Measurements from ENCODE around the gene JADE2. TPM values are rescaled to one million over a fixed set of nuclear protein-coding genes. Genes with fewer than 3 reads are reported as not detected.
A peak's percentile ranks its signal among the peaks of the same experiment; 100 is the strongest.

JADE2 gene
- polyA plus RNA-seq, 3 donors: 2.1 to 10.2 (median 3.1) TPM

- Histone ChIP-seq H3K36me3 (replicated peaks in 1 of 2; ENCODE audit: control insufficient read depth in 1 of 2, insufficient read depth in 2 of 2, low read length in 2 of 2) (peaks cover 14 to 19% of the 10 kb centered on the region in 2 donors), H3K79me2 (ENCODE audit: insufficient read depth, low read length) (no peaks in the 10 kb centered on the region), H3K4me3 (replicated peaks in 1 of 3; ENCODE audit: low read depth in 2 of 3, low read length in 3 of 3) (no peak overlapping the region), H4K20me1 (ENCODE audit: insufficient read depth, low read length) (no peaks in the 10 kb centered on the region), H3K9ac (ENCODE audit: insufficient read depth, low read length, poor library complexity, severe bottlenecking) (no peak overlapping the region), H3K27ac (ENCODE audit: low read depth in 1 of 2, low read length in 2 of 2) (no peak overlapping the region), H3K9me3 (replicated peaks in 1 of 2; ENCODE audit: control insufficient read depth in 1 of 2, insufficient read depth in 1 of 2, low read length in 2 of 2) (no peaks in the 10 kb centered on the region), H3K4me1 (ENCODE audit: control insufficient read depth in 1 of 2, insufficient read depth in 2 of 2, low read length in 2 of 2) (peaks cover 4 to 5% of the 10 kb centered on the region in 2 donors), H3K4me2 (replicated peaks; ENCODE audit: extremely low read depth, low read length, poor library complexity, severe bottlenecking) (no peak overlapping the region), H3K27me3 (ENCODE audit: control insufficient read depth in 2 of 2, insufficient read depth in 2 of 2, low read length in 2 of 2) (no peaks in the 10 kb centered on the region), H2AFZ (ENCODE audit: insufficient read depth, low read depth, low read length, poor library complexity, severe bottlenecking) (no peak overlapping the region)
- peaks cover 6% of the 10 kb centered on the region for H3K4me1 Mint-ChIP-seq
- peaks cover 18 to 20% of the 10 kb centered on the region in 2 donors for H3K36me3 Mint-ChIP-seq
- 98% methylated on average over 7 of the region's 10 CpGs for WGBS (ENCODE audit: insufficient coverage)
- DNase-seq: no peak
- H3K9me3 Mint-ChIP-seq: peaks cover 0 to 2% (median 0%) of the 10 kb centered on the region in 7 donors
- H3K27ac Mint-ChIP-seq: no peak overlapping the region
- intact Hi-C loops (cut with micrococcal nuclease): loop anchor here in 1 of 2 donors (10.0 kb wide), 1 partner anchor 398 kb away; no protein-coding TSS in a partner anchor
- no peak for TF ChIP-seq CTCF (IDR thresholded peaks at IDR 0.05)
- peaks cover 0 to 3% (median 1%) of the 10 kb centered on the region in 3 donors for H3K27me3 Mint-ChIP-seq (ENCODE audit: low read depth in 3 of 3)
- no peak overlapping the region for H3K4me3 Mint-ChIP-seq
These were observed 57.5 kb downstream of the JADE2 start for GRCh38 chr5:134582941-134583340.

GRCh38 chr5:134583766-134584165, 58.3 kb downstream of the JADE2 start:
- Histone ChIP-seq H3K36me3 (replicated peaks in 1 of 2; ENCODE audit: control insufficient read depth in 1 of 2, insufficient read depth in 2 of 2, low read length in 2 of 2) (peaks cover 10 to 12% of the 10 kb centered on the region in 2 donors), H3K4me3 (replicated peaks in 1 of 3; ENCODE audit: low read depth in 2 of 3, low read length in 3 of 3) (no peak overlapping the region), H3K27me3 (ENCODE audit: control insufficient read depth in 2 of 2, insufficient read depth in 2 of 2, low read length in 2 of 2) (no peaks in the 10 kb centered on the region), H4K20me1 (ENCODE audit: insufficient read depth, low read length) (no peaks in the 10 kb centered on the region), H3K9ac (ENCODE audit: insufficient read depth, low read length, poor library complexity, severe bottlenecking) (no peak overlapping the region), H3K4me2 (replicated peaks; ENCODE audit: extremely low read depth, low read length, poor library complexity, severe bottlenecking) (no peak overlapping the region), H3K27ac (ENCODE audit: low read depth in 1 of 2, low read length in 2 of 2) (no peak overlapping the region), H3K79me2 (ENCODE audit: insufficient read depth, low read length) (no peaks in the 10 kb centered on the region), H2AFZ (ENCODE audit: insufficient read depth, low read depth, low read length, poor library complexity, severe bottlenecking) (no peak overlapping the region), H3K9me3 (replicated peaks in 1 of 2; ENCODE audit: control insufficient read depth in 1 of 2, insufficient read depth in 1 of 2, low read length in 2 of 2) (no peaks in the 10 kb centered on the region), H3K4me1 (ENCODE audit: control insufficient read depth in 1 of 2, insufficient read depth in 2 of 2, low read length in 2 of 2) (peaks cover 4 to 5% of the 10 kb centered on the region in 2 donors)
- no CpG with 5 or more reads among the region's 2 CpGs for WGBS (ENCODE audit: insufficient coverage)
- H3K4me3 Mint-ChIP-seq: no peak overlapping the region
- DNase-seq: no peak
- H3K9me3 Mint-ChIP-seq: peaks cover 0 to 2% (median 0%) of the 10 kb centered on the region in 7 donors
- no peak for TF ChIP-seq CTCF (IDR thresholded peaks at IDR 0.05)
- peaks cover 10 to 13% of the 10 kb centered on the region in 2 donors for H3K36me3 Mint-ChIP-seq
- peak overlapping the region in 2 of 7 donors; percentile 30 to 65 for H3K27ac Mint-ChIP-seq
- peaks cover 6% of the 10 kb centered on the region for H3K4me1 Mint-ChIP-seq
- peaks cover 0 to 3% (median 1%) of the 10 kb centered on the region in 3 donors for H3K27me3 Mint-ChIP-seq (ENCODE audit: low read depth in 3 of 3)
- intact Hi-C loops (cut with micrococcal nuclease): loop anchor here in 1 of 2 donors (10.0 kb wide), 1 partner anchor 399 kb away; no protein-coding TSS in a partner anchor
